ENCODE measurements around the gene NID1. TPM values are rescaled to one million over a fixed set of nuclear protein-coding genes. Genes with fewer than 3 reads are reported as not detected.

NID1 gene
- total RNA-seq, 2 donors from 2014 or later, result 28.5 to 58.0 TPM

DNA sequence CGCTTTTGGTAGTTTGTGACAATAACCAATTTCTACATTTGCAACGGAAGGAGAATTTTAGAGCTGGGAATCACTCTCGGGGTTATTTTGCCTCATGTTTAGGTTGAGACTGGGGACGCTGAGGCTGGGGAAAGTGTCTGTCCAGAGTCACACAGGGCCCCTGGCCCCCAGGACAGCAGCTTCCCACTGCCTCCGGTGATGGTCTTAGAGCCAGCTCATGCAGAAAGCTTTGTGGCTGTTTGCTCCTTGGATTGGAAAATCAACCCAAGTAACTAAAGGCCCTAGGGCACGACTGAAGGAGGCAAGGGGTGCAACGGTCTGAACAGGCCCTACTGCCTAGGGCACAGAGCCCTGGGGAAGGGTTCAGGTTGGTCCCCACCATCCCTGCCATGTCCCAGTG, 72.0 kb downstream of the NID1 start:
- Histone ChIP-seq H3K36me3 (replicated peaks in 1 of 2; ENCODE audit: insufficient read depth in 1 of 2, low read depth in 2 of 2) (no peaks in the 10 kb centered on the region), H3K4me1 (no peaks in the 10 kb centered on the region), H3K27ac (no peak overlapping the region), H3K9me3 (no peaks in the 10 kb centered on the region), H3K27me3 (no peaks in the 10 kb centered on the region), H3K4me3 (no peak overlapping the region)
- whole genome bisulfite sequencing, 2 donors, result 80 to 85% methylated on average over 5 to 6 of the region's 7 CpGs
- no peak for ATAC-seq
- intact Hi-C loops (cut with DNase I), result no loop called here
- TF ChIP-seq CTCF (IDR thresholded peaks at IDR 0.05) (no peak), POLR2A (IDR thresholded peaks at IDR 0.05) (no peak)
- DNase-seq, result no peak

- H3K36me3 ChIP-seq (replicated peaks in 1 of 2; ENCODE audit: insufficient read depth in 1 of 2, low read depth in 2 of 2), result no peaks in the 10 kb centered on the region
- 82 to 85% methylated on average over 13 of the region's 13 CpGs for WGBS, 2 donors
These were observed 72.5 kb downstream of the NID1 start for GRCh38 chr1:235992346-235992745.

DNA sequence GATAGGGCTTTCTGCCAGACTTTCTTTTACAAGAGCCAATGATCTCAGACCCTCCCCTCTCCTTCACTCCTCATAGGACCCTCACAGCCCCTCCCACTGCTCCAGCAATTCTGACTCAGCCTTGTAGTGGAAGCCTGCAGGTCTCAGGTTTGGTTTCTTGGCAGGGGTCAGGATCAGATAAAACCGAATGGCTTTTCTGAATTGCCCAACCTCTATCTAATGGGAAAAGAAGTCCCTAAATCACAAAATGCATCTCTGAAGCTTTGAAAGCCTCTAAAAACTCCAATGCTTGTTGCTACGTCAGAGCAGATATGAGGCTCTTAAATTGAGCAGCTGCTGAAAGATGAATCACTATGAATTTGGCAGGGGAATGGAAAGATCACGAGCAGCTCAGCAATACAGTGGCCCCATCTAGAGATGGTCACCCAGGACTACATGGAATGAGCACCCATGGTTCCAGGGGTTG, 74.5 kb downstream of the NID1 start:
- no peaks in the 10 kb centered on the region for H3K9me3 ChIP-seq
- intact Hi-C loops (cut with DNase I), result no loop called here
- no peak overlapping the region for H3K4me3 ChIP-seq
- ATAC-seq (no peak), DNase-seq (no peak)
- no peaks in the 10 kb centered on the region for H3K27me3 ChIP-seq
- H3K4me1 ChIP-seq, result no peaks in the 10 kb centered on the region
- no peaks in the 10 kb centered on the region for H3K36me3 ChIP-seq (replicated peaks in 1 of 2; ENCODE audit: insufficient read depth in 1 of 2, low read depth in 2 of 2)
- TF ChIP-seq POLR2A (IDR thresholded peaks at IDR 0.05) (no peak), CTCF (IDR thresholded peaks at IDR 0.05) (no peak)
- 69 to 70% methylated on average over 2 to 3 of the region's 3 CpGs for WGBS, 2 donors
- no peak overlapping the region for H3K27ac ChIP-seq

More at GRCh38 chr1:235992346-235992745, 72.5 kb downstream of the NID1 start:
- H3K4me3 ChIP-seq, result no peak overlapping the region
- no peaks in the 10 kb centered on the region for H3K27me3 ChIP-seq
- H3K27ac ChIP-seq, result no peak overlapping the region
- no peak for TF ChIP-seq POLR2A (IDR thresholded peaks at IDR 0.05)
- TF ChIP-seq CTCF (IDR thresholded peaks at IDR 0.05), result no peak
- intact Hi-C loops (cut with DNase I), result no loop called here
- DNase-seq, result no peak
- no peak for ATAC-seq
- H3K4me1 ChIP-seq, result no peaks in the 10 kb centered on the region
- no peaks in the 10 kb centered on the region for H3K9me3 ChIP-seq

GRCh38 chr1:235989105-235989504, 75.8 kb downstream of the NID1 start:
- Histone ChIP-seq H3K27me3 (no peaks in the 10 kb centered on the region), H3K9me3 (no peaks in the 10 kb centered on the region), H3K4me3 (no peak overlapping the region), H3K27ac (no peak overlapping the region), H3K4me1 (no peaks in the 10 kb centered on the region), H3K36me3 (replicated peaks in 1 of 2; ENCODE audit: insufficient read depth in 1 of 2, low read depth in 2 of 2) (no peaks in the 10 kb centered on the region)
- TF ChIP-seq POLR2A (IDR thresholded peaks at IDR 0.05), result no peak
- no peak for TF ChIP-seq CTCF (IDR thresholded peaks at IDR 0.05)
- 93 to 94% methylated on average over 1 of the region's 1 CpG for WGBS, 2 donors
- intact Hi-C loops (cut with DNase I), result no loop called here
- ATAC-seq (no peak), DNase-seq (no peak)

DNA sequence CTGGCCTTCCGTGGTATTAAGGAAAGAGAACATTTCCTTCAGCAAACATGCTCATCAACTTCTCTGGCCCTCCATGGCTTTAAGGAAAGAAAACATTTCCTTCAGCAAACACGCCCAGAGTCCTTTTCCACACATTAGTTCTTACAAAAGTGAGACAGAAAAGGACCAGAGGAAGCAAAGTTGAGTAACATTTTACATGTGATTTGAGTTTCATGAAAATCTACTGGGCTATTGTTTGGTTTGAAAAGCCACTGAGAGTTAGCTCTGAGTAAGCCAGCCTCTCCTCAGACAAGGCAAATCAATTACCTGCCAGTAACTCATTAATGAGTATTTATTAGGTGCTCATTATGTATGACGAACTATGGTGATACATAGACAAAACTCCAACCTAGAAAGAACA, 78.0 kb downstream of the NID1 start:
- no peaks in the 10 kb centered on the region for H3K9me3 ChIP-seq
- H3K36me3 ChIP-seq (replicated peaks in 1 of 2; ENCODE audit: insufficient read depth in 1 of 2, low read depth in 2 of 2), result no peaks in the 10 kb centered on the region
- DNase-seq, result no peak
- intact Hi-C loops (cut with DNase I), result no loop called here
- no peaks in the 10 kb centered on the region for H3K27me3 ChIP-seq
- H3K4me1 ChIP-seq, result no peaks in the 10 kb centered on the region
- H3K4me3 ChIP-seq, result no peak overlapping the region
- no peak overlapping the region for H3K27ac ChIP-seq
- ATAC-seq, result no peak
- no peak for TF ChIP-seq CTCF (IDR thresholded peaks at IDR 0.05)
- no peak for TF ChIP-seq POLR2A (IDR thresholded peaks at IDR 0.05)
- WGBS, 2 donors, result 71 to 75% methylated on average over 3 of the region's 3 CpGs
